Liver (tissue), 3 donors: ENCODE data around the gene RNF212.

Experiments
- CTCF ChIP-seq: fragments of 150-350 bp; IDR thresholded peaks from 2 replicates; pipeline ENCODE4 v1.5.1; 2017; ENCODE audit warnings: improper control_type of control experiment, low read depth, low read length; ENCODE audit not compliant: missing input control
- GABPA ChIP-seq, 2 donors: IDR thresholded peaks in 1 of 2; conservative IDR thresholded peaks in 1 of 2; 2 replicates each; pipeline ENCODE4 v1.6.1; 2016; ENCODE audit warnings: antibody characterized with exemption in 2 of 2, mild to moderate bottlenecking in 1 of 2, moderate library complexity in 1 of 2
- JUND ChIP-seq, 2 donors: IDR thresholded peaks; 2 replicates each; pipeline ENCODE4 v1.6.1; 2016; ENCODE audit warnings: antibody characterized with exemption in 2 of 2
- MAX ChIP-seq: IDR thresholded peaks from 2 replicates; pipeline ENCODE4 v1.6.1; 2016; ENCODE audit warnings: antibody characterized with exemption
- REST ChIP-seq: IDR thresholded peaks from 2 replicates; pipeline ENCODE4 v1.6.1; 2016; ENCODE audit warnings: antibody characterized with exemption, mild to moderate bottlenecking
- YY1 ChIP-seq: IDR thresholded peaks from 2 replicates; pipeline ENCODE4 v1.6.1; 2016; ENCODE audit warnings: antibody characterized with exemption, mild to moderate bottlenecking
- ZBTB33 ChIP-seq: IDR thresholded peaks from 2 replicates; pipeline ENCODE4 v1.6.1; 2016; ENCODE audit warnings: antibody characterized with exemption
- donor health status: healthy.
- donor health status: healthy.

- TF ChIP-seq MAX (no peak), CTCF (no peak), REST (no peak), GABPA (IDR thresholded peaks at IDR 0.05 in 1 of 2, conservative IDR thresholded peaks at IDR 0.05 in 1 of 2) (no peak), ZBTB33 (no peak), JUND (IDR thresholded peaks at IDR 0.05) (no peak), YY1 (no peak)
Measured at GRCh38 chr4:1042352-1043055, 70.9 kb downstream of the RNF212 start.
